K562 (cell line): ENCODE results near the gene VTI1B. TPM values are rescaled to one million over a fixed set of nuclear protein-coding genes. Genes with fewer than 3 reads are reported as not detected.
A peak's percentile ranks its signal among the peaks of the same experiment; 100 is the strongest.

Experiments used
- CREM ChIP-seq: IDR thresholded peaks from 2 replicates; pipeline ENCODE4 v1.6.1; 2014; ENCODE audit warnings: antibody characterized with exemption, low read depth
- FOXK2 ChIP-seq, 2 experiments: fragments of 450-650 bp; IDR thresholded peaks in 1 of 2; conservative IDR thresholded peaks in 1 of 2; 2 replicates each; pipeline ENCODE4 v1.6.1; 2016; ENCODE audit warnings: low read depth in 2 of 2, mild to moderate bottlenecking in 1 of 2
- HCFC1 ChIP-seq: IDR thresholded peaks from 2 replicates; pipeline ENCODE4 v1.6.1; 2012; ENCODE audit warnings: low read depth, low read length, improper control_type of control experiment
- ILF3 ChIP-seq: fragments of 450-650 bp; IDR thresholded peaks from 2 replicates; pipeline ENCODE4 v1.6.1; 2018; ENCODE audit warnings: antibody characterized with exemption, mild to moderate bottlenecking, moderate library complexity, borderline replicate concordance
- KAT8 ChIP-seq: fragments of 450-650 bp; IDR thresholded peaks from 2 replicates; pipeline ENCODE4 v1.6.1; 2016; ENCODE audit warnings: low read depth, mild to moderate bottlenecking
- MCM2 ChIP-seq: fragments of 450-650 bp; IDR thresholded peaks from 2 replicates; pipeline ENCODE4 v1.6.1; 2017; ENCODE audit warnings: low read depth, mild to moderate bottlenecking
- NFIX ChIP-seq: fragments of 250-450 bp; sonication (Bioruptor Pico); IDR thresholded peaks from 2 replicates; pipeline ENCODE4 v1.4.0; 2020; ENCODE audit warnings: low read depth, mild to moderate bottlenecking, moderate library complexity
- NRF1 ChIP-seq, 2 experiments: fragments of 450-650 bp; IDR thresholded peaks in 1 of 2; conservative IDR thresholded peaks in 1 of 2; 2 replicates each; pipeline ENCODE4 v1.6.1; 2014; ENCODE audit warnings: mild to moderate bottlenecking in 2 of 2
- POLR3G ChIP-seq: IDR thresholded peaks from 2 replicates; pipeline ENCODE4 v1.6.1; 2011; ENCODE audit not compliant: insufficient read length, insufficient replicate concordance; ENCODE audit errors: extremely low read depth
- RFX7 ChIP-seq: fragments of 250-450 bp; sonication (Bioruptor Pico); IDR thresholded peaks from 2 replicates; pipeline ENCODE4 v1.5.1; 2021; ENCODE audit warnings: mild to moderate bottlenecking
- SPI1 ChIP-seq: IDR thresholded peaks from 2 replicates; pipeline ENCODE4 v1.6.1; 2011; ENCODE audit warnings: low read depth, low read length, control low read depth, borderline replicate concordance
- TAF7 ChIP-seq: fragments of 450-650 bp; IDR thresholded peaks from 2 replicates; pipeline ENCODE4 v1.6.1; 2016; ENCODE audit warnings: missing genetic modification characterization, missing compliant biosample characterization
- ZNF561 ChIP-seq: fragments of 450-650 bp; formaldehyde crosslinking; conservative IDR thresholded peaks from 2 replicates; pipeline ENCODE4 v1.4.0; 2020; ENCODE audit warnings: mild to moderate bottlenecking, moderate library complexity
- ZNF584 ChIP-seq: fragments of 200-800 bp; sonication (Bioruptor generic); IDR thresholded peaks from 2 replicates; pipeline ENCODE4 v1.6.1; 2016; ENCODE audit warnings: low read depth, mild to moderate bottlenecking, missing genetic modification characterization, missing compliant biosample characterization
- ZNF76 ChIP-seq: fragments of 250-450 bp; sonication (Bioruptor Pico); IDR thresholded peaks from 2 replicates; pipeline ENCODE4 v1.4.0; 2020; ENCODE audit warnings: mild to moderate bottlenecking, moderate library complexity, borderline replicate concordance
- polyA plus RNA-seq, 8 experiments: library from polyadenylated mRNA; depleted of rRNA in 4 of 8; stranded (reverse) in 5 of 8; unstranded in 3 of 8; fragments of >200 nt; fragmentation: Nextera tagmentation in 2 of 8; fragmentation: Illumina TruSeq in 1 of 8; extraction: Ambion mirVana in 2 of 8; extraction: Trizol in 1 of 8; gene quantifications; 2 replicates each; pipeline versions ENCODE4 v1.2.1 to v1.2.3, GENCODE V29; 2011 to 2014; ENCODE audit warnings: inconsistent platforms in 1 of 8, missing spikeins in 1 of 8
- total RNA-seq, 7 experiments: library from RNA; depleted of rRNA in 6 of 7; stranded (reverse); fragments of >200 nt in 6 of 7; fragmentation: Illumina TruSeq in 2 of 7; extraction: Trizol in 2 of 7; gene quantifications; 2 replicates each; pipeline versions ENCODE4 v1.2.1 to v1.2.3, GENCODE V29; 2011 to 2021; ENCODE audit warnings: low replicate concordance in 1 of 7
- TF ChIP-seq, protein P1 (sequence below): fragments of 250-450 bp; sonication (Bioruptor Pico); IDR thresholded peaks from 2 replicates; pipeline ENCODE4 v1.8.0; 2021; ENCODE audit warnings: moderate library complexity, mild to moderate bottlenecking, inconsistent platforms
- TF ChIP-seq, protein P2 (sequence below): fragments of 250-450 bp; sonication (Bioruptor Pico); IDR thresholded peaks from 2 replicates; pipeline ENCODE4 v1.5.0; 2021; ENCODE audit warnings: mild to moderate bottlenecking, borderline replicate concordance
- TF ChIP-seq, protein P3 (sequence below): sonication (generic); formaldehyde crosslinking; IDR thresholded peaks from 2 replicates; pipeline ENCODE4 v1.8.0; 2022; ENCODE audit warnings: missing genetic modification reagents, mild to moderate bottlenecking, moderate library complexity, borderline replicate concordance
- TF ChIP-seq, protein P4 (sequence below): fragments of 200-800 bp; sonication (Bioruptor generic); IDR thresholded peaks from 2 replicates; pipeline ENCODE4 v1.6.1; 2017; ENCODE audit warnings: missing genetic modification characterization, missing compliant biosample characterization
- TF ChIP-seq, protein P5 (sequence below): sonication (generic); formaldehyde crosslinking; IDR thresholded peaks from 2 replicates; pipeline ENCODE4 v1.9.0; 2022; ENCODE audit warnings: mild to moderate bottlenecking, missing genetic modification reagents

Gene VTI1B
- total and polyA plus RNA-seq, 9 of the 15 experiments (the other 6 are each of a cell fraction or from before 2014, with no cell fraction given), result 7.8 to 69.8 (median 50.1) TPM

DNA sequence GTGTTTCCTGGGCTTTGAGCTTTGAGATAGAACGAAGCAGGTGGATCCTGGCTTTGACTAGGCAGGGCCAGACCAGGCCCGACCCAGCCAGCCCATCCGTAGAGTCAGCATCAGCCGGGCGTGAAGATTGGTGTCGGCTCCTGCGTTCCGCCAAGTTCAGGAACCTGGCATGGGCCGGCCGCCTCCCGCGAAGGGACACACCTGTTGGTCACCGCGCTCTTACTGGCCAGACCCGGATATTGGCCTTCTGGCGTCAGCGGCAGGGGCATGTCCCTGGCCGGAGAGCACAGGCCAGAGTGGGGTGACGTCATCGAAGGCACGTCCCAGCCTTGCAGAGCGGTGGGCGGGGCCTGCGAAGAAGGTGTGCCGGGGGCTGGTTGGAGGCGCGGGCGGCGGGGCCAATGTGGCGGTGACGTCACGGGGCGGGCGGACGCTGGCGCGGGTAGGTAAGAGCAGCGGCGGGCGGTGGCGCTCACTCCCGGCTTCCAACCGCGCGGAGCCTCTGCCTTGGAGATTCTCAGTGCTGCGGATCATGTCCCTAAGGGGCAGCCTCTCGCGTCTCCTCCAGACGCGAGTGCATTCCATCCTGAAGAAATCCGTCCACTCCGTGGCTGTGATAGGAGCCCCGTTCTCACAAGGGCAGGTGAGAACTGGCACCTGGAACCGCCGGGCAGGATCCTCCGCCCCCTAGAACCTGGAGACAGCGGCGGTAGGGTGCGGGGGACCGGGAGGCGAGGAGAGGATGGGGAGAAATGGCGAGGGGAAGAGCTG, 54.8 kb downstream of the VTI1B start, which contains the start of gene ARG2 (continued):
- TF ChIP-seq NFIX (CRISPR knock-in tag) (no peak), NRF1 (conservative IDR thresholded peaks at IDR 0.05 in 1 of 2, IDR thresholded peaks at IDR 0.05 in 1 of 2) (peak; percentile 68 to 77), ZNF76 (no peak), SPI1 (no peak), CREM (peak; percentile 97), FOXK2 (conservative IDR thresholded peaks at IDR 0.05 in 1 of 2, IDR thresholded peaks at IDR 0.05 in 1 of 2; ENCODE audit: low read depth in 2 of 2) (0 out of 4 replicates have a peak, but pooled peaks of 1 of the 2 experiments have one; percentile 19), MCM2 (no peak), POLR3G (no peak), ZNF584 (CRISPR knock-in tag) (no peak; the same call in 1 of the 2 replicates), RFX7 (CRISPR knock-in tag) (no peak), ILF3 (no peak), KAT8 (no peak), HCFC1 (no peak), TAF7 (no peak), ZNF561 (CRISPR knock-in tag) (no peak)
- TF ChIP-seq, protein P1, sequence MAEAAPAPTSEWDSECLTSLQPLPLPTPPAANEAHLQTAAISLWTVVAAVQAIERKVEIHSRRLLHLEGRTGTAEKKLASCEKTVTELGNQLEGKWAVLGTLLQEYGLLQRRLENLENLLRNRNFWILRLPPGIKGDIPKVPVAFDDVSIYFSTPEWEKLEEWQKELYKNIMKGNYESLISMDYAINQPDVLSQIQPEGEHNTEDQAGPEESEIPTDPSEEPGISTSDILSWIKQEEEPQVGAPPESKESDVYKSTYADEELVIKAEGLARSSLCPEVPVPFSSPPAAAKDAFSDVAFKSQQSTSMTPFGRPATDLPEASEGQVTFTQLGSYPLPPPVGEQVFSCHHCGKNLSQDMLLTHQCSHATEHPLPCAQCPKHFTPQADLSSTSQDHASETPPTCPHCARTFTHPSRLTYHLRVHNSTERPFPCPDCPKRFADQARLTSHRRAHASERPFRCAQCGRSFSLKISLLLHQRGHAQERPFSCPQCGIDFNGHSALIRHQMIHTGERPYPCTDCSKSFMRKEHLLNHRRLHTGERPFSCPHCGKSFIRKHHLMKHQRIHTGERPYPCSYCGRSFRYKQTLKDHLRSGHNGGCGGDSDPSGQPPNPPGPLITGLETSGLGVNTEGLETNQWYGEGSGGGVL (CRISPR knock-in tag), result no peak
- TF ChIP-seq, protein P2, sequence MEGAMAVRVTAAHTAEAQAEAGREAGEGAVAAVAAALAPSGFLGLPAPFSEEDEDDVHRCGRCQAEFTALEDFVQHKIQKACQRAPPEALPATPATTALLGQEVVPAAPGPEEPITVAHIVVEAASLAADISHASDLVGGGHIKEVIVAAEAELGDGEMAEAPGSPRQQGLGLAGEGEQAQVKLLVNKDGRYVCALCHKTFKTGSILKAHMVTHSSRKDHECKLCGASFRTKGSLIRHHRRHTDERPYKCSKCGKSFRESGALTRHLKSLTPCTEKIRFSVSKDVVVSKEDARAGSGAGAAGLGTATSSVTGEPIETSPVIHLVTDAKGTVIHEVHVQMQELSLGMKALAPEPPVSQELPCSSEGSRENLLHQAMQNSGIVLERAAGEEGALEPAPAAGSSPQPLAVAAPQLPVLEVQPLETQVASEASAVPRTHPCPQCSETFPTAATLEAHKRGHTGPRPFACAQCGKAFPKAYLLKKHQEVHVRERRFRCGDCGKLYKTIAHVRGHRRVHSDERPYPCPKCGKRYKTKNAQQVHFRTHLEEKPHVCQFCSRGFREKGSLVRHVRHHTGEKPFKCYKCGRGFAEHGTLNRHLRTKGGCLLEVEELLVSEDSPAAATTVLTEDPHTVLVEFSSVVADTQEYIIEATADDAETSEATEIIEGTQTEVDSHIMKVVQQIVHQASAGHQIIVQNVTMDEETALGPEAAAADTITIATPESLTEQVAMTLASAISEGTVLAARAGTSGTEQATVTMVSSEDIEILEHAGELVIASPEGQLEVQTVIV (CRISPR knock-in tag), result no peak
- TF ChIP-seq, protein P3, sequence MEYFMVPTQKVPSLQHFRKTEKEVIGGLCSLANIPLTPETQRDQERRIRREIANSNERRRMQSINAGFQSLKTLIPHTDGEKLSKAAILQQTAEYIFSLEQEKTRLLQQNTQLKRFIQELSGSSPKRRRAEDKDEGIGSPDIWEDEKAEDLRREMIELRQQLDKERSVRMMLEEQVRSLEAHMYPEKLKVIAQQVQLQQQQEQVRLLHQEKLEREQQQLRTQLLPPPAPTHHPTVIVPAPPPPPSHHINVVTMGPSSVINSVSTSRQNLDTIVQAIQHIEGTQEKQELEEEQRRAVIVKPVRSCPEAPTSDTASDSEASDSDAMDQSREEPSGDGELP (CRISPR knock-in tag), result peak; percentile 86
- TF ChIP-seq, protein P4, sequence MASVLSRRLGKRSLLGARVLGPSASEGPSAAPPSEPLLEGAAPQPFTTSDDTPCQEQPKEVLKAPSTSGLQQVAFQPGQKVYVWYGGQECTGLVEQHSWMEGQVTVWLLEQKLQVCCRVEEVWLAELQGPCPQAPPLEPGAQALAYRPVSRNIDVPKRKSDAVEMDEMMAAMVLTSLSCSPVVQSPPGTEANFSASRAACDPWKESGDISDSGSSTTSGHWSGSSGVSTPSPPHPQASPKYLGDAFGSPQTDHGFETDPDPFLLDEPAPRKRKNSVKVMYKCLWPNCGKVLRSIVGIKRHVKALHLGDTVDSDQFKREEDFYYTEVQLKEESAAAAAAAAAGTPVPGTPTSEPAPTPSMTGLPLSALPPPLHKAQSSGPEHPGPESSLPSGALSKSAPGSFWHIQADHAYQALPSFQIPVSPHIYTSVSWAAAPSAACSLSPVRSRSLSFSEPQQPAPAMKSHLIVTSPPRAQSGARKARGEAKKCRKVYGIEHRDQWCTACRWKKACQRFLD, result 0 out of 2 replicates have a peak, but pooled peaks have one; percentile 43
- TF ChIP-seq, protein P5, sequence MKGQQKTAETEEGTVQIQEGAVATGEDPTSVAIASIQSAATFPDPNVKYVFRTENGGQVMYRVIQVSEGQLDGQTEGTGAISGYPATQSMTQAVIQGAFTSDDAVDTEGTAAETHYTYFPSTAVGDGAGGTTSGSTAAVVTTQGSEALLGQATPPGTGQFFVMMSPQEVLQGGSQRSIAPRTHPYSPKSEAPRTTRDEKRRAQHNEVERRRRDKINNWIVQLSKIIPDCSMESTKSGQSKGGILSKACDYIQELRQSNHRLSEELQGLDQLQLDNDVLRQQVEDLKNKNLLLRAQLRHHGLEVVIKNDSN (CRISPR knock-in tag), result no peak
